C4-2B (cell line): Measurements from ENCODE around the gene SLC8A1.

Experiments used
- H3K27ac ChIP-seq: fragments of 450-650 bp; 2 replicates; pipeline ENCODE4 v1.5.1; 2017
- ZFX ChIP-seq: fragments of 450-650 bp; IDR thresholded peaks from 2 replicates; pipeline ENCODE4 v1.6.1; 2017
- TF ChIP-seq, protein P1 (sequence below): fragments of 450-650 bp; conservative IDR thresholded peaks from 2 replicates; pipeline ENCODE4 v1.5.1; 2017; ENCODE audit warnings: mild to moderate bottlenecking

Gene SLC8A1

DNA sequence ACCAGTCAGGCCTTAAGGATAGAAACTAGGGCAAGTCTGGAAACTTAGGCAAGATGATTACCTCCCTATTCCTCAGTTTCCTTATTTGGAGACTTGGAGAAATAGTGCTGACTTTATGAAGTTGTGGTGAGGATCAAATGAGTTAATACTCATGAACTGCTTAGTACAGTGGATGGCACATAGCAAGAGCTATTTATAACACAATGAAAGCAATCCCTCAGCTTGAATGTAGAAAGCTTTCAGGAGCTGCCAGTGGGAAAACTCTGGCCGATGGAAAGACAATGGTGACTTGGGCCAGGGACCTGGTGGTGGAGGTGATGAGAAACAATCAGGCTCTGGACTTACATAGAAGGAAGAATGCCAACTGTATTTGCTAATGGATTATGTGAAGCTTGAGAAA is 403.4 kb downstream of the SLC8A1 start:
- no peak overlapping the region for H3K27ac ChIP-seq
- TF ChIP-seq, protein P1, sequence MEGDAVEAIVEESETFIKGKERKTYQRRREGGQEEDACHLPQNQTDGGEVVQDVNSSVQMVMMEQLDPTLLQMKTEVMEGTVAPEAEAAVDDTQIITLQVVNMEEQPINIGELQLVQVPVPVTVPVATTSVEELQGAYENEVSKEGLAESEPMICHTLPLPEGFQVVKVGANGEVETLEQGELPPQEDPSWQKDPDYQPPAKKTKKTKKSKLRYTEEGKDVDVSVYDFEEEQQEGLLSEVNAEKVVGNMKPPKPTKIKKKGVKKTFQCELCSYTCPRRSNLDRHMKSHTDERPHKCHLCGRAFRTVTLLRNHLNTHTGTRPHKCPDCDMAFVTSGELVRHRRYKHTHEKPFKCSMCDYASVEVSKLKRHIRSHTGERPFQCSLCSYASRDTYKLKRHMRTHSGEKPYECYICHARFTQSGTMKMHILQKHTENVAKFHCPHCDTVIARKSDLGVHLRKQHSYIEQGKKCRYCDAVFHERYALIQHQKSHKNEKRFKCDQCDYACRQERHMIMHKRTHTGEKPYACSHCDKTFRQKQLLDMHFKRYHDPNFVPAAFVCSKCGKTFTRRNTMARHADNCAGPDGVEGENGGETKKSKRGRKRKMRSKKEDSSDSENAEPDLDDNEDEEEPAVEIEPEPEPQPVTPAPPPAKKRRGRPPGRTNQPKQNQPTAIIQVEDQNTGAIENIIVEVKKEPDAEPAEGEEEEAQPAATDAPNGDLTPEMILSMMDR: no peak
- TF ChIP-seq ZFX: no peak

DNA sequence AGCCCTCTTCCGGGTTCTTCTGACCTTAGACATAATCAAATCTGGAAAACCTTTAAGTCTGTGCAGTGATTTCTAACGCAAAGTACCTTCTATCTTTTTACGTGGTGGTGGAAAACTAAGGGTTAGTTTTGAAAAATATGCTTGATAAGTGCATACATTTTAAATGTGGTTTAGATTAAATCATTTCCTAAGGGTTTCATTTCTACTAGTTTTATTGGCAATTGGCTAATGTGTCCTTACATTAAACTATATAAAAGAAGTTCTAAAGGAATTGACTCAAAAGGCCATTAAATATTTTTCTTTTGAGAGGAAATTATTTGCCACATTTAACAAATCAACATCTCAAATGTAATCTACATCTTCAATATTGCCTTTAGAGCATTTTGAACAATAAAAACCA is 404.5 kb downstream of the SLC8A1 start:
- TF ChIP-seq ZFX: no peak
- TF ChIP-seq, protein P1: no peak
- H3K27ac ChIP-seq: no peak overlapping the region
